ENCODE results near the gene SRGAP2C.
"Not testable (repeated sequence)": the region's sequence is repeated elsewhere in the genome, so short reads cannot be mapped to it uniquely, and the experiment has no call there.

The SRGAP2C gene

GRCh38 chr1:121183867-121184266 lies 908 bp upstream of the SRGAP2C start:
- not testable (repeated sequence) for DNase-seq (ENCODE audit: insufficient read length, low spot score); FAIRE-seq

GRCh38 chr1:121185140-121185708 lies 449 bp downstream of the SRGAP2C start:
- DNase-seq (ENCODE audit: insufficient read length, low spot score); FAIRE-seq: not testable (repeated sequence)

- DNase-seq (ENCODE audit: insufficient read length, low spot score); FAIRE-seq: not testable (repeated sequence)
Observed at GRCh38 chr1:121186191-121186590, 1.4 kb downstream of the SRGAP2C start.

- not testable (repeated sequence) for FAIRE-seq; DNase-seq (ENCODE audit: insufficient read length, low spot score)
Observed at GRCh38 chr1:121187914-121188313, 3.1 kb downstream of the SRGAP2C start.

- DNase-seq (ENCODE audit: insufficient read length, low spot score); FAIRE-seq: not testable (repeated sequence)
Observed at GRCh38 chr1:121192512-121192911, 7.7 kb downstream of the SRGAP2C start.

- FAIRE-seq; DNase-seq (ENCODE audit: insufficient read length, low spot score): not testable (repeated sequence)
Observed at GRCh38 chr1:121197095-121197882, 12.5 kb downstream of the SRGAP2C start.

- FAIRE-seq; DNase-seq (ENCODE audit: insufficient read length, low spot score): not testable (repeated sequence)
Observed at GRCh38 chr1:121199763-121200162, 15.0 kb downstream of the SRGAP2C start.

GRCh38 chr1:121200232-121200631 lies 15.5 kb downstream of the SRGAP2C start:
- DNase-seq (ENCODE audit: insufficient read length, low spot score); FAIRE-seq: not testable (repeated sequence)

GRCh38 chr1:121200985-121201981 lies 16.5 kb downstream of the SRGAP2C start:
- not testable (repeated sequence) for DNase-seq (ENCODE audit: insufficient read length, low spot score)

GRCh38 chr1:121202986-121203385 lies 18.2 kb downstream of the SRGAP2C start:
- DNase-seq (ENCODE audit: insufficient read length, low spot score); FAIRE-seq: not testable (repeated sequence)

More at GRCh38 chr1:121200985-121201981, 16.5 kb downstream of the SRGAP2C start:
- FAIRE-seq: not testable (repeated sequence)

GRCh38 chr1:121205786-121206711 lies 21.3 kb downstream of the SRGAP2C start:
- not testable (repeated sequence) for DNase-seq (ENCODE audit: insufficient read length, low spot score); FAIRE-seq

GRCh38 chr1:121207328-121207727 lies 22.6 kb downstream of the SRGAP2C start:
- FAIRE-seq; DNase-seq (ENCODE audit: insufficient read length, low spot score): not testable (repeated sequence)

- not testable (repeated sequence) for DNase-seq (ENCODE audit: insufficient read length, low spot score); FAIRE-seq
Observed at GRCh38 chr1:121208375-121208774, 23.6 kb downstream of the SRGAP2C start.

GRCh38 chr1:121210778-121211177 lies 26.0 kb downstream of the SRGAP2C start:
- DNase-seq (ENCODE audit: insufficient read length, low spot score); FAIRE-seq: not testable (repeated sequence)

GRCh38 chr1:121213491-121213890 lies 28.7 kb downstream of the SRGAP2C start:
- FAIRE-seq; DNase-seq (ENCODE audit: insufficient read length, low spot score): not testable (repeated sequence)

- DNase-seq (ENCODE audit: insufficient read length, low spot score); FAIRE-seq: not testable (repeated sequence)
Observed at GRCh38 chr1:121214544-121215156, 29.9 kb downstream of the SRGAP2C start.

- DNase-seq (ENCODE audit: insufficient read length, low spot score); FAIRE-seq: not testable (repeated sequence)
Observed at GRCh38 chr1:121215699-121216417, 31.1 kb downstream of the SRGAP2C start.

- not testable (repeated sequence) for DNase-seq (ENCODE audit: insufficient read length, low spot score); FAIRE-seq
Observed at GRCh38 chr1:121216676-121217075, 31.9 kb downstream of the SRGAP2C start.

All from GM19239 (cell line).